NCI-H2081 treated with DMSO at 0.1 percent for 48 hours (cell line): Measurements from ENCODE around the gene RAVER1.

Experiments used
- DNase-seq: peaks from one replicate; lab custom pipeline; 2025; lab: John Stamatoyannopoulos, UW

The RAVER1 gene

DNA sequence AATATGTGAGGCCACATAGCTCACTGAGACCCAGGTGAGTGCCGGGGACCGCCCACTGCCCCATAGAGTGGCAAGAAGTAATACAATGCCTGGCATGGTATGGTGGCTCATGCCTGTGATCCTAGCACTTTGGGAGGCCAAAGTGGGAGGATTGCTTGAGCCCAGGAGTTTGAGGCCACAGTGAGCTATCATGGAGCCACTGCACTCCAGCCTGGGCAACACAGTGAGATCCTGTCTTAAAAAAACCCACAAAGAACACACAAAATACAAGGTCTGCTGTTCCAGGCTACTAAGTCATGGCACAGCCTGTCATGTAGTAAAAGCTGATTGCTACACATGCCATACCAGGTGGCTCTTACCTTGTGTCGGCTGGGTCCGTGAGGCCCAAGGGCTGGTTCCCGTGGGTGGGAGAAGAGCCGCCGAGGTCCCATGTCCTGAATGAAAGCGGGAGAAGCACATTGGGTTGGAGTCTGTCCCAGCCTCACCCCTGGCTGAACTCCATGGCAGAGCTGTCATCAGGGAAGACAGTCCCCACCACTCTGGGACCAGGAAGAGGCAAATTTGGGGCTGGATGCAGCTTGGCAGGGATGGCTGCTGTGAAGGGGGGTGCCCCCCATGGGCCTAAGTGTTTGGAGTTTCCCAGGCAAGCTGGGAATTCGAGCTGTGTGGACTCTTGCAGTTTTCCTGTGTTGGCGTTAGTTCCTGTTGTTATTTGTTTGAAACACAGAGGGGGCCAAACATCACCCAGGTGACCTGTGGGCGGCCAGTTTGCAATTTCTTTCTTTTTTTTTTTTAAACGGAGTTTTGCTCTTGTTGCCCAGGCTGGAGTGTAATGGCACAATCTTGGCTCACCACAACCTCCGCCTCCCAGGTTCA is 14.3 kb downstream of the RAVER1 start:
- no peak for DNase-seq

DNA sequence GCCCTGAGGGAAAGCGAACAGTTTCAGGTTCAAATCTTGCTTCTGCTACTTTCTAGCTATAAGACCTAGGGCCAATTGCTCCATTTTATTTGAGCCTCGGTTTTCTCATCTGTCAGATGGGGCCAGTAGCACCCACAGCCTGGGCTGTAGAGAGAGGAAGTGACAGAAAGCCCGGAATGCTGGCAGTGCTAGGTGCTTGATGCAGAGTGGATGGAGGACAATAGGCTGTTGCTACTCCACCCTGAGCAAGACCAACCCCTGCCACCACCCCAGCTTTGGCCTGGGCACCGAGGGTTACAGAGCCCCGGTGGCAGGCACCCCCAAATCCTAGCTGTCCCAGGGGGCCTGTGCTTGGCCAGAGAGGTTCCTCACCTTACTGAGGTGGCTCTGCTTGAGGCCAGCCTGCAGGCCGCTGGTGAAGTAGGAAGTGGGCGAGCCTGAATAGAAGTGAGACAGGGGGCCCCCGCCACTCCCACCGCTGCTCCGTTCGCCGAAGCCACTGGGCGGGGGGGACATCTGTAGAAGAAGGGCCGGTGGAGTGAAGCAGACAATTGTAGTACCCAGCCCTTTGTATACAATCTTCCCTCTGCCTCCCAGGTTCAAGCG is 15.4 kb downstream of the RAVER1 start:
- no peak for DNase-seq

DNA sequence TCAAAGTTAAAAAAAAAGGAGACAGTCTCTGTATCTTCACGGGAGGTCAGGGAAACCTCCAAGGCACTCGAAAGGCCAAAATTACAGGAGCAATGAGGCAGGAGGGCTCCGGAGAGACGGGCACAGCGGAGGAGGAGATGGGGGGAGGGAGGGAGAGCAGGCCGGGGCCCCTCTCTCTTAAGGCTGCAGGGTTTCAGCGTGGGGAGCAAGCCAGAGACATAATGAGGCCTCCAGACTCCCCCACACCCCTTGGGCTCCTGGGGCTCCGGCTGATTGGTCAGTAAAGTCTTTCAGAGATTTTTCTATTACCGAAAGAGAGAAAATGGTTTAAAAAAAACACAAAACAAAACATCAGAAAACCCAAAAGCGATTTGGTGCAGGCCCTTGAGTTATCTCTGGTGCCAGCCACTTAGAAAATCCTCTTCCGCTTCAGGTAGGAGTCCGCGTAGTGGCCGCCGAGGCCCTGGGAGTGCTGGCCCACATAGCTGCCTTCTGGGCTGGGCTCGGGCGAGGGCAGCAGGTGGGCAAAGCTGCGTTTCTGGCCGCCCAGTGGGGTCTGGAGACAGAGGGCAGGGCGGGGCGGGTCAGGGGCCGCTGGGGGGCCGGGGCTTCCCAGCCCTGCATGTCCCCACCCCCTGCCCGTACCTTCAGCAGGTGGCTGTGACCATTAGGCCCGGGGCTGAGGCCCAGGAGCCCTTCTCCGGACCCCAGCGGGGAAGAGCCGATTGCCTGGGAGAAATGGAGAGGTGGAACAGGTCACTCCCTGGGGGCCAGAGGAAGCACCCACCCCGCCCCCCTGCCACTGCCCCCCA is 16.1 kb downstream of the RAVER1 start:
- DNase-seq = no peak

GRCh38 chr19:10316229-10317044 is 16.9 kb downstream of the RAVER1 start:
- DNase-seq = no peak

GRCh38 chr19:10315335-10316214 is 17.8 kb downstream of the RAVER1 start, which contains the start of gene FDX2:
Gene FDX2, minus strand, starts transcription at chr19:10316015. Its CDS starts 19 bp downstream, at chr19:10315996.
- peak; percentile 83 for DNase-seq

- DNase-seq = no peak
These were observed 23.9 kb downstream of the RAVER1 start, which contains the start of gene ZGLP1 for GRCh38 chr19:10309423-10309822. Gene ZGLP1, minus strand, starts transcription at chr19:10309815.

- no peak for DNase-seq
These were observed 27.0 kb downstream of the RAVER1 start for GRCh38 chr19:10306327-10306726.

- DNase-seq = no peak
These were observed 28.1 kb downstream of the RAVER1 start for GRCh38 chr19:10305139-10305806.

DNA sequence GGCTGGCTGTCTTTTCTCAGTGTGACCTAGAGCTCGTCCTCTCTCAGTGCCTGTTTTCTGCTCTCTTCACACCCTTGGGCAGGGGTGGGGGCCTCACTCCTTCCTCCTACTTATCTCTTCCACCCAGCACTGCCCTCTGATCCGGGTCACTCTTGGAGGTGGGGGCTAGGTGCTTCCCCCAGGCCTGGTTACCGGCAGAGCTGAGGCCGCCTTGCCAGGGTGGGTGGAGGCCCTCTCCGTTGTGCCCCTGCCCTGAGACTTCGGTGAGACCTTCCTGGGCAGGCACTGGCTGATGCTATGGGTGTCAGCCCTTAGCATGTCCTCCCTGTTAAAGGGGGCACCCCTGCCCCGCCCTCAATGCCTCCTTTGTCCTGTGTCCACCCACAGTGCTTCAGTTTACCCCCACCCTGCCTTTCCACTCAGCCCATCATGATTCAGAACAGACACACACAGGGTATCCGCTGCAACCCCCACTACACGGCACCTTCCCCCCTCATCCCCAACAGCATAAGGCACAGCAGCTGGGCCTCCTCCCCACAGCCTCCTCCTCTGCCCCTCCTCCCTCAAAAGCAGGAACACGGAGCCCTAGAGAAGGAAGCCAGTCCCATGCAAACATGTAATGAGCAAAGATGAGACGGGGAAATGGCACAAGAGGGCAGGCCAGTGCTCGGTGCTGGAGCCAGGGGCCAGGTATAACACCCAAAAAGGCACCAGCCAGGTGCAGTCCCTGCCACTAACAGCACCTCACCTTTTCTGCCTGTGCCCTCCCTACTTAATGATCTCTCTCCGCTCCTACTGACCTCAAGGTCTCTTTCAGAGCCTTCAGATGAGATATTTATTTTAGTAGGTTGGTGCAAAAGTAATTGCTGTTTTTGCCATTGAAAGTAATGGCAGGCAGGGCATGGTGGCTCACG is 33.5 kb downstream of the RAVER1 start:
- no peak for DNase-seq

DNA sequence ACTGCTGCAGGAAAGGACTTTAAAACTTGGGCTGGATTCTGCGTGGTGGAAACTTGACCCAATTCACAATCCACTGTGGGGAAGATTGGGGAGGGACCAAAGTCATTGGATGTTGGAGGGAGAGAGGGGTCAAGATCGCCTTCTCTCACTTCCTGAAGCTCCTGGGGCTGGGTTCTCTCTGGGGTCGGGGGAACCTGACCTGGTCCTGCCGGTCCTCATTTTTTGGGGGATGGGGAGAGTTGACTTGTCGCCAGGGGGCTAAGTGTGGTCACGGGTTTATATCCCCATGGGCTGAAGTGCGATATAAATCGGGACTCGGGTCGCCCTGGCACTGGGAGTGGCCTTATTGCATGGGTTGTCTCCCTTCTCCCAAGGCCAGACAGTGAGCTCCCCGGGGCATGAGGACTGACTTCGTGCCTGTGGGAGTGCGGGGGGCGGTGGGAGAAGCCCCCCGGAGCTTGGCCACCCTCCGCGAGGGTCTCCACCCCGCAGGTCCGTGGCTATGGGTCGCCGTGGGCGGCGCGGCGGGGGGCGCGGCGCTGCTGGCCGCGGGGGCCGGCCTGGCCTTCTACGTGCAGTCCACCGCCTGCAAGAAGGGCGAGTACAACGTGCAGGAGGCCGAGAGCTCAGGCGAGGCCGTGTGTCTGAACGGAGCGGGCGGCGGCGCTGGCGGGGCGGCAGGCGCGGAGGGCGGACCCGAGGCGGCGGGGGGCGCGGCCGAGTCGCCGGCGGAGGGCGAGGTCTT is 37.3 kb downstream of the RAVER1 start:
- DNase-seq = no peak

DNA sequence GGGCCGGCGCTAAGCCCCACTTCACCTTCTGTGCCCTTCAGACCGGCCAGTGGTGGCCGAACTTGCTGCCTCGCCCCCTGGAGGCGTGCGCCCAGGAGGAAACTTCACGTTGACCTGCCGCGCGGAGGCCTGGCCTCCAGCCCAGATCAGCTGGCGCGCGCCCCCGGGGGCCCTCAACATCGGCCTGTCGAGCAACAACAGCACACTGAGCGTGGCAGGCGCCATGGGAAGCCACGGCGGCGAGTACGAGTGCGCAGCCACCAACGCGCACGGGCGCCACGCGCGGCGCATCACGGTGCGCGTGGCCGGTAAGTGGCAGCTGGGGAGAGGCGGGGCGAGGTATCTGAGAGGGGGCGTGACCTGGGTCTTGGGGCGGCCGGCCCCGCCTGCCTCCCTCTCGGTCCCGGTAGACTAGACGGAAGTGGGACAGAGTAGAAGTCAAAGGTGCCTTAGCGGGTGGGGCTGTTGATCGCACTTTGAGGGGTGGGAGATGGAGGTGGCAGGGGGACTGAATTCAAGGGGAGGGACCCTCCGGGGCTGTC is 38.0 kb downstream of the RAVER1 start:
- DNase-seq = no peak

GRCh38 chr19:10294368-10294697 is 39.0 kb downstream of the RAVER1 start:
- no peak for DNase-seq

DNA sequence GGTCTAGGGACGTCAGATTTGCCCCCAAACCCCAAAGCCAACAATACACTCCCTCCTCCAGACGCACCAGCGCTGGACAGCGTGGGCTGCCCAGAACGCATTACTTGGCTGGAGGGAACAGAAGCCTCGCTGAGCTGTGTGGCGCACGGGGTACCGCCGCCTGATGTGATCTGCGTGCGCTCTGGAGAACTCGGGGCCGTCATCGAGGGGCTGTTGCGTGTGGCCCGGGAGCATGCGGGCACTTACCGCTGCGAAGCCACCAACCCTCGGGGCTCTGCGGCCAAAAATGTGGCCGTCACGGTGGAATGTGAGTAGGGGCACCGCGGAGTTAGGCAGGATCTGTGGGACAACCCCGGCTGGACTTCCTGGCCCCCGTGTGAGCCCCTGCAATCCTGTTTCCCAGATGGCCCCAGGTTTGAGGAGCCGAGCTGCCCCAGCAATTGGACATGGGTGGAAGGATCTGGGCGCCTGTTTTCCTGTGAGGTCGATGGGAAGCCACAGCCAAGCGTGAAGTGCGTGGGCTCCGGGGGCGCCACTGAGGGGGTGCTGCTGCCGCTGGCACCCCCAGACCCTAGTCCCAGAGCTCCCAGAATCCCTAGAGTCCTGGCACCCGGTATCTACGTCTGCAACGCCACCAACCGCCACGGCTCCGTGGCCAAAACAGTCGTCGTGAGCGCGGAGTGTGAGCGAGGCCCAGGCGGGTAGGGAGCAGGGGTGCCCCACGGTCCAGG is 39.5 kb downstream of the RAVER1 start:
- DNase-seq = no peak

DNA sequence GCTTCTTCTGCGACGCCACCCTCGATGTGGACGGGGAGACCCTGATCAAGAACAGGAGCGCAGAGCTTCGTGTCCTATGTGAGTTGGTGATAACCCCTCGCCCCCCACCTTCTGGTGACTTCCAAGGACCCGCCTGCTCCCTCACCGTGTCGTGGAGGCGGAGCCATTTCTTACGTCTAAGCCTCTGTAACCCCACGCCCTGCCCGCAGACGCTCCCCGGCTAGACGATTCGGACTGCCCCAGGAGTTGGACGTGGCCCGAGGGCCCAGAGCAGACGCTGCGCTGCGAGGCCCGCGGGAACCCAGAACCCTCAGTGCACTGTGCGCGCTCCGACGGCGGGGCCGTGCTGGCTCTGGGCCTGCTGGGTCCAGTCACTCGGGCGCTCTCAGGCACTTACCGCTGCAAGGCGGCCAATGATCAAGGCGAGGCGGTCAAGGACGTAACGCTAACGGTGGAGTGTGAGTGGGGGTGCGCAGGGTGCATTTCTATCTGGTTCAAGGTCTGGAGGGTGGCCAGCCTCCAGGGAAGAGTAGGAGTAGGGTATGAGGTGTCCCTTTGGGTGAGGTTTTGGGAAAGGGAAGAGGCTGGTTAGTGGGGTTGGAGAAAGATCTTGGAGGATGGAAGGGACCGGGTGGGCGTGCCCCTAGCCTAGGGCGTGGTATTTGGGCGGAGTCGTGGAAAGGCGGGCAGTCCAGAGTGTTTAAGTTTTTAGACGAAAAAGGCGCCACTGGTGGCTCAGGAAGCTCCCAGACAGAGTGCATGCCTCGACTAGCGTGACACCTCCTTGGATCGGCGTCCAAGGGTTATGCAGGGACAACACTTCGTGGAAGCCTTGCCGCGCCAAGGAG is 40.3 kb downstream of the RAVER1 start:
- DNase-seq = no peak

DNA sequence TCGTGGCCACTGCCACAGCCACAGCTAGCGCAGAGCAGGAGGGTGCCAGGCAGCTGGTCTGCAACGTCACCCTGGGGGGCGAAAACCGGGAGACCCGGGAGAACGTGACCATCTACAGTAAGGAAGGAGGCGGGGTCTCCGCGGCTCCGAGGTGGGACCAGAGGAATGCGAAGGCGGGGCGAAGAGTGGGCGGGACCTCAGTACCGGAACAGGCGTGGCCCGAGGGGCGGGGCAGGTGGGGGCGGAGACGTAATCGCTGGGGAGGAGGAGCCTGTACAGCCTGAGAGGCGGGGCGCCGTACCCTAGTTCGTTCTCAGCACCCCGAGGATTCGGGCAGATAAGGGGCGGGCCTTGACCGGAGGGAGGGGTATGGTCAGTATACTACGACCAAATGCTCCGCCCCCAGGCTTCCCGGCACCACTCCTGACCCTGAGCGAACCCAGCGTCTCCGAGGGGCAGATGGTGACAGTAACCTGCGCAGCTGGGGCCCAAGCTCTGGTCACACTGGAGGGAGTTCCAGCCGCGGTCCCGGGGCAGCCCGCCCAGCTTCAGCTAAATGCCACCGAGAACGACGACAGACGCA is 41.0 kb downstream of the RAVER1 start:
- no peak for DNase-seq

DNA sequence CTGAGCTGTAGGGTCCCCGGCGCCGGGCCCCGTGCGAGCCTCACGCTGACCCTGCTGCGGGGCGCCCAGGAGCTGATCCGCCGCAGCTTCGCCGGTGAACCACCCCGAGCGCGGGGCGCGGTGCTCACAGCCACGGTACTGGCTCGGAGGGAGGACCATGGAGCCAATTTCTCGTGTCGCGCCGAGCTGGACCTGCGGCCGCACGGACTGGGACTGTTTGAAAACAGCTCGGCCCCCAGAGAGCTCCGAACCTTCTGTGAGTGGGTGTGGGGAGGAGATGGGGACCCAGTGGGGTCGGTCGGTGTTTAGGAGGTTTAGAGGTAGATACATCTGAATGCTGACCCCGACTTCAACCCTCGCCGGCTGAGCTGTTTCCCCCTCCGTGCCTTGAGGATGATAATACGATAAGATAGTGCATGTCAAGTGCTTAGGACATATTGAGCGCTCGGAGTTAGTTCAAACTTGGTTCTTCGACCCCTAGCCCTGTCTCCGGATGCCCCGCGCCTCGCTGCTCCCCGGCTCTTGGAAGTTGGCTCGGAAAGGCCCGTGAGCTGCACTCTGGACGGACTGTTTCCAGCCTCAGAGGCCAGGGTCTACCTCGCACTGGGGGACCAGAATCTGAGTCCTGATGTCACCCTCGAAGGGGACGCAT is 41.6 kb downstream of the RAVER1 start:
- no peak for DNase-seq
